Trophoblast cell (in vitro differentiated cells and primary cell): ENCODE measurements around the gene CHMP6.

Source experiments
- DNase-seq, 2 donors: peaks; one replicate each; pipeline ENCODE4 v3.0.0-alpha.2; 2016
- H2AFZ ChIP-seq: 2 replicates; pipeline ENCODE4 v1.6.1; 2013; ENCODE audit warnings: low read length, moderate library complexity, mild to moderate bottlenecking; ENCODE audit not compliant: insufficient read depth, poor library complexity
- H2AK5ac ChIP-seq: 2 replicates; pipeline ENCODE4 v1.6.1; 2013; ENCODE audit warnings: mild to moderate bottlenecking, low read length
- H2BK120ac ChIP-seq: 2 replicates; pipeline ENCODE4 v1.6.1; 2013; ENCODE audit warnings: low read length, mild to moderate bottlenecking, moderate library complexity; ENCODE audit not compliant: insufficient read depth, poor library complexity
- H2BK12ac ChIP-seq: 2 replicates; pipeline ENCODE4 v1.6.1; 2013; ENCODE audit warnings: mild to moderate bottlenecking, low read length, moderate library complexity
- H2BK5ac ChIP-seq: 2 replicates; pipeline ENCODE4 v1.6.1; 2013; ENCODE audit warnings: low read length, low read depth, moderate library complexity, mild to moderate bottlenecking; ENCODE audit not compliant: poor library complexity
- H3K14ac ChIP-seq: 2 replicates; pipeline ENCODE4 v1.6.1; 2013; ENCODE audit warnings: mild to moderate bottlenecking, low read length
- H3K18ac ChIP-seq: 2 replicates; pipeline ENCODE4 v1.6.1; 2013; ENCODE audit warnings: mild to moderate bottlenecking, low read length
- H3K23ac ChIP-seq: 2 replicates; pipeline ENCODE4 v1.6.1; 2013; ENCODE audit warnings: low read length
- H3K27ac ChIP-seq: 2 replicates; pipeline ENCODE4 v1.5.1; 2013; ENCODE audit warnings: low read depth, mild to moderate bottlenecking, inconsistent platforms, low read length, moderate library complexity
- H3K27me3 ChIP-seq: 2 replicates; pipeline ENCODE4 v1.6.1; 2013; ENCODE audit warnings: inconsistent platforms, mild to moderate bottlenecking, low read length, moderate library complexity; ENCODE audit not compliant: insufficient read depth
- H3K36me3 ChIP-seq, 2 experiments: 1 replicate in 1 of 2; 2 replicates in 1 of 2; pipeline ENCODE4 v1.6.1; 2013; ENCODE audit warnings: low read length in 2 of 2, mild to moderate bottlenecking in 2 of 2, moderate library complexity in 1 of 2; ENCODE audit not compliant: insufficient read depth in 2 of 2, control insufficient read depth in 1 of 2
- H3K4ac ChIP-seq: 2 replicates; pipeline ENCODE4 v1.6.1; 2013; ENCODE audit warnings: low read depth, mild to moderate bottlenecking, low read length, moderate library complexity
- H3K4me1 ChIP-seq, 2 experiments: 1 replicate in 1 of 2; 2 replicates in 1 of 2; pipeline ENCODE4 v1.6.1; 2013; ENCODE audit warnings: low read length in 2 of 2, mild to moderate bottlenecking in 2 of 2, moderate library complexity in 1 of 2; ENCODE audit not compliant: insufficient read depth in 2 of 2, control insufficient read depth in 1 of 2
- H3K4me2 ChIP-seq: 2 replicates; pipeline ENCODE4 v1.6.1; 2013; ENCODE audit warnings: inconsistent platforms, mild to moderate bottlenecking, low read length, moderate library complexity
- H3K4me3 ChIP-seq: 2 replicates; pipeline ENCODE4 v1.5.1; 2013; ENCODE audit warnings: mild to moderate bottlenecking, low read depth, low read length, inconsistent platforms
- H3K79me1 ChIP-seq: one replicate; pipeline ENCODE4 v1.6.1; 2013; ENCODE audit warnings: low read length
- H3K79me2 ChIP-seq: 2 replicates; pipeline ENCODE4 v1.6.1; 2013; ENCODE audit warnings: low read length, mild to moderate bottlenecking; ENCODE audit not compliant: control insufficient read depth, insufficient read depth, poor library complexity
- H3K9ac ChIP-seq: 2 replicates; pipeline ENCODE4 v1.6.1; 2013; ENCODE audit warnings: mild to moderate bottlenecking, low read length
- H3K9me3 ChIP-seq: 2 replicates; pipeline ENCODE4 v1.6.1; 2013; ENCODE audit warnings: low read depth, mild to moderate bottlenecking, control low read depth, inconsistent platforms, low read length; ENCODE audit not compliant: insufficient read depth
- H4K12ac ChIP-seq: 2 replicates; pipeline ENCODE4 v1.6.1; 2013; ENCODE audit warnings: low read depth, mild to moderate bottlenecking, low read length, moderate library complexity
- H4K8ac ChIP-seq: 2 replicates; pipeline ENCODE4 v1.6.1; 2013; ENCODE audit warnings: low read depth, mild to moderate bottlenecking, low read length, moderate library complexity
- H4K91ac ChIP-seq: one replicate; pipeline ENCODE4 v1.6.1; 2013; ENCODE audit warnings: low read depth, mild to moderate bottlenecking, low read length, moderate library complexity
- WGBS: extraction: QIAGEN DNeasy Blood & Tissue Kit; methylation state at CpG from one replicate; pipeline ENCODE4 v1.1.7; 2013; ENCODE audit warnings: missing lambda C conversion rate; ENCODE audit not compliant: insufficient read length, insufficient coverage; ENCODE audit errors: extremely low coverage; 5-methylcytosine and 5-hydroxymethylcytosine counted together

The CHMP6 gene

GRCh38 chr17:81034779-81035520, 43.3 kb downstream of the CHMP6 start, which contains the start of gene BAIAP2:
BAIAP2 (plus strand) TSS chr17:81035151; CDS start chr17:81035255, 104 bp downstream.
- Histone ChIP-seq H2AFZ (peak within 1 kb of the TSS; percentile 24), H3K9me3 (peaks cover 4% of the 10 kb centered on the region), H3K79me1 (peaks cover 22% of the 10 kb centered on the region), H3K18ac (peak within 1 kb of the TSS; percentile 60), H3K4ac (peak within 1 kb of the TSS; percentile 75), H4K91ac (peak within 1 kb of the TSS; percentile 27), H2BK120ac (no peak within 1 kb of the TSS), H3K9ac (peak within 1 kb of the TSS; percentile 54), H2BK5ac (peak within 1 kb of the TSS; percentile 9), H2AK5ac (peak within 1 kb of the TSS; percentile 58), H4K12ac (peak within 1 kb of the TSS; percentile 40), H3K4me3 (peak within 1 kb of the TSS; percentile 83), H3K27me3 (no peaks in the 10 kb centered on the region), H3K27ac (no peak within 1 kb of the TSS), H2BK12ac (no peak within 1 kb of the TSS), H4K8ac (peak within 1 kb of the TSS; percentile 34), H3K23ac (no peak within 1 kb of the TSS), H3K4me2 (peak within 1 kb of the TSS; percentile 88), H3K36me3 (peaks cover 8% of the 10 kb centered on the region in 2 experiments), H3K79me2 (peaks cover 26% of the 10 kb centered on the region), H3K4me1 (peaks cover 42 to 44% of the 10 kb centered on the region in 2 experiments), H3K14ac (peak within 1 kb of the TSS; percentile 13)
- peak; percentile 87 to 91 for DNase-seq
- WGBS = no CpG with 5 or more reads among the region's 92 CpGs

DNA sequence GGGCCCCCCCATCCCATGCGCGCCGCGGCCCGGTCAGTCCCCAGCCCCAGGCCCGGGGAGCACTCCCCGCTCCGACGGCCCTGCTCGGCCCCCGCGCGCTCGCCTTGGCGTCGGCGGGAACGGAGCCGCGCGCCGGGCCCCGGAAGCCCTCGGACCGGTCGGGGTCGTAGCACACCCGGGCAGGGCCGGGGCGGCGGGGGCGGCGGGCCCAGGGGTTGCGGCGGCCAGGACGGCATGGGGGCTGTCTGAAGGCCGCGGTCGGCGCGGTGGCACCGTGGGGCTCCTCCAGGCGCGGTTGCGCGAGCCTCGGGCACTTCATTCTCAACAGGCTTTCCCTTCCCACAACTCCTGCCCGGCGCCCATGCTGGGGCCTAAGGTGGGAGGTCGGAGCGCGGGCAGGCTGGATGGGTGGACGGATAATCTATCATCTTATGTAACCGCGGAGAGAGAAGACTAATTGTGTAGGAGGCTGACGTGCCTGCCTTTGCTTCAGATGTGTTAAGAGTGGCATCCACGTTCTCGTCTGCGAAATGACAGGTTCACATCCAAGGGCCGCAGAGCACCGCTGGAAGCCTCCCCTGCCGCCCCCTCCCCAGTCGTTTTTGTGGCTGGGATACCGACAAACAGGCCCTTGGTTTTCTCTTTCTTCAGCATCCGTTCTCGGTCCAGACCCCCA, 44.0 kb downstream of the CHMP6 start:
- WGBS = no CpG with 5 or more reads among the region's 66 CpGs
- peak overlapping the region; percentile 79 for H3K4me2 ChIP-seq
- H3K18ac ChIP-seq = peak overlapping the region; percentile 20
- H4K91ac ChIP-seq = no peak overlapping the region
- peaks cover 8% of the 10 kb centered on the region in 2 experiments for H3K36me3 ChIP-seq
- H3K4ac ChIP-seq = peak overlapping the region; percentile 75
- H3K9ac ChIP-seq = peak overlapping the region; percentile 54
- peak overlapping the region; percentile 9 for H2AK5ac ChIP-seq
- H3K79me1 ChIP-seq = peaks cover 27% of the 10 kb centered on the region
- peak in 1 of 2 donors; percentile 42 for DNase-seq
- no peaks in the 10 kb centered on the region for H3K27me3 ChIP-seq
- H4K12ac ChIP-seq = no peak overlapping the region
- H3K27ac ChIP-seq = no peak overlapping the region
- peaks cover 28% of the 10 kb centered on the region for H3K79me2 ChIP-seq
- peaks cover 49 to 51% of the 10 kb centered on the region in 2 experiments for H3K4me1 ChIP-seq
- H3K23ac ChIP-seq = no peak overlapping the region
- H2BK5ac ChIP-seq = peak overlapping the region; percentile 9
- peak overlapping the region; percentile 83 for H3K4me3 ChIP-seq
- no peak overlapping the region for H2BK120ac ChIP-seq
- no peak overlapping the region for H4K8ac ChIP-seq
- H3K14ac ChIP-seq = no peak overlapping the region
- H3K9me3 ChIP-seq = peaks cover 4% of the 10 kb centered on the region
- no peak overlapping the region for H2BK12ac ChIP-seq
- H2AFZ ChIP-seq = no peak overlapping the region

DNA sequence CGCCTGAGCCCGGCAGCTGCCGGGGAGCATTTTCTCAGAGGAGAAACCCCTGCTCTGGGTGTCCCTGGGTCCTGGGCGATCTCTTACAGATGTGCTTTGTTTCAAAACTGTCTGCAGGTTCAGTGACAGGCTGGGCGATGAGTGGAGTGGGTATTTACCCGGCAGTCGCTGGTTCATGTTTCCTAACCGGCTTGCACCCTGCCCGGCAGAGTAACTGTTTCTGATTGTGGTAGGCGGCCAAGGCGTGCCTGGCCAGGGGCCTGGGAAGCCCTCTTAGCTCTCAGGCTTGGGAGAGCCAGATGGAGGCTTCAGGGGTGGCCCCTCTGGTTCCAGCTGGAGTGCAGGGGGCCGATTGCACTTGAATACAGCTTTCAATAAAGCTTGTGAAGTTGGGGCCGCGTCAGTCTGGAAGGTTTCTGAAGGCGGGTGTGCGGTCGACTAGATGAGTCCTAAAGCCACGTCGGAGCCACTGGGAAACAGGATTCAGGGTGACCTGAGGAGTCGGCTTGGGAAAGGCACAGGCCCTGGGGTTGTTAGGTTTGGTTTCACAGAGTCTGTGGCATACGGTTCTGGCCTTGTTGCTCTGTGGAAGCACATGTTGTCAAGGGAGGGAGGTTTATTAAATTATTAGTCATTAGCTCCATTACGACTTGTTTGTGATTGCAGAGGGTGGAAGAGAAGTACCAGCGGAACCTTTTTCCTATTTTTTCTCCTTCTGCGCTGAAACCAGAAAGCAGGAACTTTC, 44.7 kb downstream of the CHMP6 start:
- Histone ChIP-seq H3K27ac (peak overlapping the region; percentile 77), H3K4ac (peak overlapping the region; percentile 39)
- WGBS = no CpG with 5 or more reads among the region's 24 CpGs

More for the DNA sequence above, 44.7 kb downstream of the CHMP6 start:
- Histone ChIP-seq H2BK5ac (peak overlapping the region; percentile 5), H3K79me2 (peaks cover 32% of the 10 kb centered on the region), H2AK5ac (no peak overlapping the region), H3K14ac (peak overlapping the region; percentile 71), H3K9ac (no peak overlapping the region), H3K4me3 (no peak overlapping the region), H4K91ac (peak overlapping the region; percentile 78), H2BK120ac (peak overlapping the region; percentile 59), H4K12ac (no peak overlapping the region), H3K36me3 (peaks cover 8% of the 10 kb centered on the region in 2 experiments), H3K9me3 (peaks cover 4% of the 10 kb centered on the region), H3K79me1 (peaks cover 33% of the 10 kb centered on the region), H3K27me3 (no peaks in the 10 kb centered on the region), H3K4me1 (peaks cover 55 to 57% of the 10 kb centered on the region in 2 experiments), H3K23ac (no peak overlapping the region), H3K18ac (no peak overlapping the region), H4K8ac (no peak overlapping the region), H2BK12ac (peak overlapping the region; percentile 20), H3K4me2 (peak overlapping the region; percentile 79), H2AFZ (no peak overlapping the region)
- DNase-seq = peak in 1 of 2 donors; percentile 36
